ENCODE data around the gene AFTPH. TPM values are rescaled to one million over a fixed set of nuclear protein-coding genes. Genes with fewer than 3 reads are reported as not detected.
A peak's percentile ranks its signal among the peaks of the same experiment; 100 is the strongest.

The AFTPH gene
- total RNA-seq, 1 donor from 2014 or later: 16.0 TPM

DNA sequence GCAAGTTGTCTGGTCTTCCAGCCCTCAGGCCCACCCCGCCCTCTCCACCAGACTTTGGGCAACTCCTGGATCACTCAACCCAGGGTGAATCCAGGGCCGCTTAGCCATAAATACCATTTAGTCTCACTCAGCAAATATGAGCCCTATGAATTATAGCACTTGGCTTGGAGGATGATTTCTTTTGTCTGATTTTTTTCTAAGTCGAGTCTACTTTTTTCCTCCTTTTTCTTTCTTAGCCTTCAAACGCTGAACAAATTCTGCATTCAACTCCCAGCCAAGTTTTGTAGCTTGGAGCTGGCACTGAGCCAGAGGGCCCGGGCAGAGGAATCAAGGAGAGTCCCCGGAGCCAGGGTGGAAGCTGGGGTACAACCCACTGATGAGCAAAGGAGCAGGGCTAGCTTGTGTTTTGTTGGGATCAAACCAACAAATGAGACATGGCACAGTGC is 80.9 kb downstream of the AFTPH start:
- no peak overlapping the region for H3K9ac ChIP-seq (ENCODE audit: low read length)
- H3K27me3 ChIP-seq (ENCODE audit: insufficient read depth, low read length): peaks cover 12% of the 10 kb centered on the region
- no peaks in the 10 kb centered on the region for H4K20me1 ChIP-seq (ENCODE audit: insufficient read depth, low read length)
- Mint-ChIP-seq H3K36me3 (ENCODE audit: low read depth, unreplicated experiment) (no peaks in the 10 kb centered on the region), H3K4me3 (ENCODE audit: unreplicated experiment) (no peak overlapping the region), H3K9me3 (ENCODE audit: unreplicated experiment) (peaks cover 7% of the 10 kb centered on the region), H3K27ac (ENCODE audit: unreplicated experiment) (no peak overlapping the region), H3K4me1 (ENCODE audit: low read depth, unreplicated experiment) (peaks cover 4% of the 10 kb centered on the region), H3K27me3 (ENCODE audit: low read depth, unreplicated experiment) (peaks cover 5% of the 10 kb centered on the region)
- FAIRE-seq: no peak
- no peaks in the 10 kb centered on the region for H3K36me3 ChIP-seq (ENCODE audit: insufficient read depth, low read length)
- DNase-seq (ENCODE audit: low read depth): peak; percentile 78
- TF ChIP-seq, protein P1, sequence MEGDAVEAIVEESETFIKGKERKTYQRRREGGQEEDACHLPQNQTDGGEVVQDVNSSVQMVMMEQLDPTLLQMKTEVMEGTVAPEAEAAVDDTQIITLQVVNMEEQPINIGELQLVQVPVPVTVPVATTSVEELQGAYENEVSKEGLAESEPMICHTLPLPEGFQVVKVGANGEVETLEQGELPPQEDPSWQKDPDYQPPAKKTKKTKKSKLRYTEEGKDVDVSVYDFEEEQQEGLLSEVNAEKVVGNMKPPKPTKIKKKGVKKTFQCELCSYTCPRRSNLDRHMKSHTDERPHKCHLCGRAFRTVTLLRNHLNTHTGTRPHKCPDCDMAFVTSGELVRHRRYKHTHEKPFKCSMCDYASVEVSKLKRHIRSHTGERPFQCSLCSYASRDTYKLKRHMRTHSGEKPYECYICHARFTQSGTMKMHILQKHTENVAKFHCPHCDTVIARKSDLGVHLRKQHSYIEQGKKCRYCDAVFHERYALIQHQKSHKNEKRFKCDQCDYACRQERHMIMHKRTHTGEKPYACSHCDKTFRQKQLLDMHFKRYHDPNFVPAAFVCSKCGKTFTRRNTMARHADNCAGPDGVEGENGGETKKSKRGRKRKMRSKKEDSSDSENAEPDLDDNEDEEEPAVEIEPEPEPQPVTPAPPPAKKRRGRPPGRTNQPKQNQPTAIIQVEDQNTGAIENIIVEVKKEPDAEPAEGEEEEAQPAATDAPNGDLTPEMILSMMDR (IDR thresholded peaks at IDR 0.05; ENCODE audit: insufficient read depth, low read depth, low read length): no peak
- TF ChIP-seq EZH2 (IDR thresholded peaks at IDR 0.05; ENCODE audit: insufficient read depth, low read length): no peak
- H3K4me2 ChIP-seq (ENCODE audit: low read length): no peak overlapping the region
- H3K9me3 ChIP-seq (ENCODE audit: insufficient read depth, low read depth, low read length): peaks cover 3% of the 10 kb centered on the region
- H3K4me1 ChIP-seq (ENCODE audit: insufficient read depth, low read length): no peaks in the 10 kb centered on the region
- H3K79me2 ChIP-seq (ENCODE audit: insufficient read depth, low read length): no peaks in the 10 kb centered on the region
- H3K27ac ChIP-seq (ENCODE audit: low read depth, low read length): no peak overlapping the region
- no peak overlapping the region for H2AFZ ChIP-seq (ENCODE audit: low read depth, low read length)
- no peak overlapping the region for H3K4me3 ChIP-seq (ENCODE audit: insufficient read depth, low read depth, low read length)

DNA sequence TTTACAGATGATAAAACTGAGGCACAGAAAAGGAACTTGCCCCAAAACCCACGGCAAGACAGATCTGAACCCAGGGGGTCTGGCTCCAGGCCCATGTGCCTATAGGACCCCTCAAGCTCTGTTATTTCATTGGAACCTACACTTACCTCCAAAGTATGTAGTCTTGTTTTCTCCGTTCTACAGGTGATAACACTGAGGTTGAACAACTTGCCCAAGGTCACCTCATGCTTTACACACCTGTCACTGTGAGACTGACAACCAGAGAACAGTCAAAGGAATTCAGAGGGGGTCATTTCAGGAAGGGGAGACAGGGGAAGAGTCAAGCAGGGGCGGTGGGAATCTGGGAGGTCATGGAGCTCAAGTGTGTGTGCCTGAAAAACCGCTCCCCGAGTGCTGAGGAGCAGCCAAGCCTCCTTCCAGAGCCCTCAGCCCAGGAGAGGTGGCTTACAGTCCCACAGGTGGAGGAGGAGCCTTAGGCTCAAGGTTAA is 81.9 kb downstream of the AFTPH start:
- no peak overlapping the region for H2AFZ ChIP-seq (ENCODE audit: low read depth, low read length)
- H3K9ac ChIP-seq (ENCODE audit: low read length): no peak overlapping the region
- H3K27me3 ChIP-seq (ENCODE audit: insufficient read depth, low read length): peaks cover 15% of the 10 kb centered on the region
- no peak for TF ChIP-seq EZH2 (IDR thresholded peaks at IDR 0.05; ENCODE audit: insufficient read depth, low read length)
- TF ChIP-seq, protein P1 (IDR thresholded peaks at IDR 0.05; ENCODE audit: insufficient read depth, low read depth, low read length): no peak
- no peak overlapping the region for H3K4me3 ChIP-seq (ENCODE audit: insufficient read depth, low read depth, low read length)
- H3K9me3 Mint-ChIP-seq (ENCODE audit: unreplicated experiment): peaks cover 7% of the 10 kb centered on the region
- H3K4me1 Mint-ChIP-seq (ENCODE audit: low read depth, unreplicated experiment): peaks cover 4% of the 10 kb centered on the region
- H3K4me1 ChIP-seq (ENCODE audit: insufficient read depth, low read length): no peaks in the 10 kb centered on the region
- H3K27me3 Mint-ChIP-seq (ENCODE audit: low read depth, unreplicated experiment): peaks cover 7% of the 10 kb centered on the region
- FAIRE-seq: no peak
- H3K27ac Mint-ChIP-seq (ENCODE audit: unreplicated experiment): no peak overlapping the region
- H3K4me3 Mint-ChIP-seq (ENCODE audit: unreplicated experiment): no peak overlapping the region
- no peak for DNase-seq (ENCODE audit: low read depth)
- no peak overlapping the region for H3K27ac ChIP-seq (ENCODE audit: low read depth, low read length)
- H4K20me1 ChIP-seq (ENCODE audit: insufficient read depth, low read length): no peaks in the 10 kb centered on the region
- peaks cover 3% of the 10 kb centered on the region for H3K9me3 ChIP-seq (ENCODE audit: insufficient read depth, low read depth, low read length)
- no peaks in the 10 kb centered on the region for H3K36me3 Mint-ChIP-seq (ENCODE audit: low read depth, unreplicated experiment)
- no peaks in the 10 kb centered on the region for H3K79me2 ChIP-seq (ENCODE audit: insufficient read depth, low read length)
- H3K36me3 ChIP-seq (ENCODE audit: insufficient read depth, low read length): no peaks in the 10 kb centered on the region
- no peak overlapping the region for H3K4me2 ChIP-seq (ENCODE audit: low read length)

All from astrocyte (in vitro differentiated cells and primary cell).